ENCODE measurements around the gene TBX1.

Gene TBX1
- 0 to 0.24 (median 0.09) reads per million in 4 experiments for total RNA-seq

DNA sequence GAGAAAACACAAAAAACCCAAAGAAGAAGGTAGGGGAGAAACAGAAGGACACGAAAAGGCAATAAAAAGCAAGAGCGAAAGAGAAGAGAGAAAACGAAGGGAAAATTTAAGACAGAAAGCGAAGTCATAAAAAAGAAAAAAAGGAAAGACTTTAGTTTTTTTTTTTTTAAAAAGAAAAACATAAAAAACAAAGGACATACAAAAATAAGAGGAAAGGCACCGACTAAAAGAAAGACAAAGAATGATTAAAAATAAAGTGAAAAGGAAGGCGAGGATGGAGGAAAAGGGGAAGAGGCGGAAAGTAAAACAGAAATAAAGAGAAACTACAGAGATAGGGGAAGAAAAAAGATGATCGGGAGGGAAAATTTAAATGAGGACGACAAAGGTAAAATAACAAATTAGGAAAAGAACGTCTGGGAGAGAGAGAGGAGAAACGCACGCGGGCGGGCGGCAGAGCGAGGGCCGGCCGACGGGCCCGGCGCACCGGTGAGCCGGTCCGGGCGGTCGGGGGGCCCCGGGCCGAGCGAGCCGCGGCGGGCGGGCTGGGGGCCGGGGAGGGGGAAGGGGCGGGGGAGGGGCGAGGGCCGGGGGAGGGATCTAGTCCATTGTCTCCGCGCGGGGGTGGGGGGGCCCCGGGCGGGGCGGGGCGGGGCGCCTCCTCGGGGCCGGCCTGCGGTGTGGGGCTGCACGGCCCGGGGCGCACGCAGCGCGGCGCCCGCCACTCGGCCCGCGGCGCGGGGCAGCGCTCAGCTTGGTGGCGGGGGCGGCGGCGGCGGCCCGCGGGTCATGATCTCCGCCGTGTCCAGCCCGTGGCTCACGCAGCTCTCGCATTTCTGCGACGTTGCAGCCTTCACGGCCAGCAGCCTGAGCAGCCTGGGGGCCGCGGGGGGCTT, at the start of gene TBX1:
TBX1 (plus strand) TSS at position 721 of the 893 bp plus-strand sequence; CDS start at position 787, 66 bp downstream.
- no peak for DNase-seq

DNA sequence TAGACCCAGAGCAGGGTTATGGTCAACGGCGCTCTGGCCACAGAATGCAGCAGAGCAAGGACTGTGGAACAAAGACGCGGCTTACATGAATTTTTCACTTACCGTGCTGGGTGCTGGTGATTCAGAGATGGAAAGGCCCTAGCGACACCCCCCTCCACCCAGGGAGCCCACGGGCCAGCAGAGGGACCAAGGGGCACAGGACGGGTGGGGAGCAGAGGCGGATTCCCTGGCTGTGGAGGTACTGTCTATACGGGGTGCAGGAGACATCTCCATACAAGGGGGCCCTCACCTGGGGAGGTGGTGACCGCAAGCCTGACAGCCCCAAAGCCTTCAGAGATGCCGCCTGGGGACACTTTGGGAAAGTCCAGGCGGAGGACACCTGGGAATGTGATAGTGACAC, 47.3 kb upstream of the TBX1 start:
- no peak for DNase-seq

- DNase-seq, result no peak
Observed at GRCh38 chr22:19713650-19714311, 46.8 kb upstream of the TBX1 start.

DNA sequence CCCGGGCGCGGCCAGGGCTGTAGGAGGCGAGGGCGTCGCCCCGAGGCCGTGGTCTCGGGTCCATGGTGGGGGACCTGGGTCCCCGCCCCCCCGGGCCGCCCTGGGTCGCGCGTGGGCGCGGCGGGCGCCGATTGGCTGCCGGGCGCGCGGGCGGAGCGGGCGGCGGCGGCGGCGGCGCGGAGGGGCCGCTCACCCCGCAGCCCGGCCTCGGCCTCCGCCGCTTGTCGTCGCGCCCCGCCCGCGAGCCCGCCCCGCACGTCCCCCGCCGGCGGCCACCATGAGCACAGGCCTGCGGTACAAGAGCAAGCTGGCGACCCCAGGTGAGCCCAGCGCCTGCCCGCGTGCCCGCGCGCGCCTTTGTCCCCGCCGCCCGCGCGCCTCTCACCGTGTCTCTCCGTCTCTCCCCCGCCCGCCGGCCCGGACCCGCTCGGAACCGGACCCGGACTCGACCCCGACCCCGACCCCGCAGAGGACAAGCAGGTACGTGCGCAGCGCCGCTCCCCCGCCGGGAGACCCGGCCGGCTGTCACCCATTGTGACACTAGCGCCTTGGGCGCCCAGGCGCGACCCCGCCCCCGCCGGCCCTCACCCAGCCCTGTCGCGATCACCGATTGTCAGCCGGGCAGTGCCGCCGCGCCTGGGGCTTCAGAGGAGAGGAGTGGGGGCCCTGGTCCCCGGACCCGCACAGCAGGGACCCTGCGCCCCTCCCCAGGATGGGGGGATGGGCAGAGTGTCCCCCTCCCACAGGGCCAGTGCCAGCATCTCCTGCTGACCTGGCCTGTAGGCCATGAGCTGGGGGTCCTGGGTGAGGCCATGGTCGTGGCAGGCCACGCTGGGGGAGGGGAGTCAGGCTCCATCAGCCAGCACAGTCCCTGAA, 46.0 kb upstream of the TBX1 start, which contains the start of gene SEPTIN5:
SEPTIN5 (plus strand) TSS at position 192 of the 876 bp plus-strand sequence; CDS start at position 278, 86 bp downstream.
- no peak for DNase-seq

DNA sequence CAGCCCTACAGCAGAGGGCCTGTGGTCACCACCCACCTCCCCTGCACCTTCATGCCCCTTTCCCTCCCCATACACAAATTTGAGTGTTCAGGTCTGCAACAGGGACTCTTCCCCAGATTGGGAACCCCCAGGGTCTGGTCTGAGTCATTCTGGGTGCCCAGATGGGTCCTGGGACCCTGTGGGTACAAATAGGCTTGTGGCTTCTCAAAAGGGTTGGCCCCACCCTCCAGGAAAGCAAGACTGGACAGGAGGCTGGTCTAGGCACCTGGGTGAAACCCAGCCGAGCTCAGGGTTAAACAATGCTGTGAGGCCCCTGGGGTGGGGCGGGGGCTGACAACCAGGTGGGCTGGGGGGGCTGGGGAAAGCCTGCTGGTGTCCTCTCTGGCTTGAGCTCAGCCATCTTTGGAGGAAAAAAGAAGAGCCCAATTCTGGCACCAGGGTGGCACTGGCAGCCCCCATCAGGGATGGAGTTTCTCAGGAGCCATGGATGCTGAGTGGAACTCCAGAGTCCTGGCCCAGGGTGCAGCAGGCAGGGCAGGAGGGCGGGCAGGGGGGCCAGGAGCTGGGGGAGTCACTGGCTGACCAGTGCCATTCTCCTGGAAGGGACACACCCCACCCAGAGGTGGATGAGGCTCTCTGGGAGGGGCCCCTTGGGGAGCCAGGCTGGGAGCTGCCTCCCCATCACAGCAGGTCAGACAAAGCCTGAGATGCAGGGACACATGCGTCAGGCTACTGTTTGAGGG, 45.2 kb upstream of the TBX1 start:
- DNase-seq, result no peak

DNA sequence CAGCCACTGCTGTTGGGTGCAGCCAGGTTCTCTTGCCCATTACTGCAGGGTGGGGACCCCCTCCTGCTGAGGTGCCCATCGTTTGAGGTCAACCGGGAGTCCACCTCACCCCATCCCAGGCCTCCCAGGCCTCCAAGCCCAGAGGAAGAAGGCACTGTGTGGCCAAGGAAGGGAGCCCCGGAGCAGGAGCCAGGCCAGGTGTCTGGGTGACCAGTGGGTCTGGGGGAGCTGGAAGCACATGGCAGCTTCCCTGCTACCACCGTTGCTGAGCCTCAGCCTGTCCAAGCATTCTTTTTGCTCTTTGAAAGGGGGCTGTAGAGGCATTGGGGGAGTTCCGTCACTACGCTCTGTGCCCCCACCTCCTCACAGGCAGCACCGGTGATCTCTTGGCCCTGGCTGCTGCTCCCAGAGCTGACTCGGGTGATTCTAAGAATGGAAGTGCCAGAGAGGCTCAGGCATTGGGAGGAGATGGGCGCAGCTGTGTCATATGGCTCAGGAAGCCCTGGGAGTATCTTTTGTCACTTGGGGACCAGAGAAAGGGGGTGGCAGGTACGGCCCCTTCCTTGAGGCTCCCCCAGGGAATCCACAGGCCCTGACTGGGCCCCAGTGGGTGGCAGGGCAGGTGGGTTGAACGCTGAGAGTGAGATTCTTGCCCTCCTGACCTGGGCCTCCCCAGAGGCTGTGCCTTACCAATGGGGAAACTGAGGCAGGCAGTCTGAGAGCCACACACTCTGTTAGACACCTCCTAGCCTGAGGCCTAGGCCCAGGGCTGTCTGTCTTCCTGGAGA, 44.3 kb upstream of the TBX1 start:
- DNase-seq, result no peak

GRCh38 chr22:19716829-19717105, 43.8 kb upstream of the TBX1 start:
- no peak for DNase-seq

- no peak for DNase-seq
Observed at GRCh38 chr22:19717181-19717580, 43.4 kb upstream of the TBX1 start.

DNA sequence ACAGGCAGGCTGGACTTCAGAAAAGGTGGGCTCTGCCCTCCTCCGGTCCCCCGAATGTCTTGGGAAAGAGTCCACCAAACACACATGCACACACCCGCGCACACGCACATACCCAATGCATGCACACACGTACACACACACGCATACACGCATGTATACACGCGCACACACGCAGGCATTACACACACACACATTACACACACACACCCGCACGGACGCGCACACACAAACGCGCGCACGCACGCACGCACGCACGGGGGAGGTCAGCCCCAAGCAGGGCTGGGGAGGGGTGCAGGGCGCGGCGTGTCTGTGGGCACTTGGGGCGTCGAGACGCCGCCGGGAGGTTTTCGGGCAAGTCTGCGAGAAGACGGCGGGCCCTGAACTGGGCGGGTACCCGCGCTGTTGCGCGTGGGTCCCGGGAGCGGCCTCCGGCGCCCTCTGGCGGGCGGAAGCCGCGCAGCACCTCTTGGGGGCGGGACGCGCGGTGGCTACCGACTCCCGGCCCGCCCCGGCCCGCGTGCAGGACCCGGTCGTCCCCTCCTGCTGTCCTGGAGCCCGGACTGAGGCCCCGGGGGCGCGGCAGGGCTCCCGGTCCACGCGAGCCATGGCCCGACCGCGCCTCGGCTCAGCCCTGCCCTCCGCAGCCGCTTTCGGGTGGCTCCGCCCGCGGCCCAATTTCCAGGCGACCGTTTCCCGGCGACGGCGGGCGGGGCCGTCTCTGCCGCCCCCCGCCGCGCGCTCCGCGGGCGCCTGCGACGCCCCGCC, 42.7 kb upstream of the TBX1 start:
- DNase-seq, result peak; percentile 69

DNA sequence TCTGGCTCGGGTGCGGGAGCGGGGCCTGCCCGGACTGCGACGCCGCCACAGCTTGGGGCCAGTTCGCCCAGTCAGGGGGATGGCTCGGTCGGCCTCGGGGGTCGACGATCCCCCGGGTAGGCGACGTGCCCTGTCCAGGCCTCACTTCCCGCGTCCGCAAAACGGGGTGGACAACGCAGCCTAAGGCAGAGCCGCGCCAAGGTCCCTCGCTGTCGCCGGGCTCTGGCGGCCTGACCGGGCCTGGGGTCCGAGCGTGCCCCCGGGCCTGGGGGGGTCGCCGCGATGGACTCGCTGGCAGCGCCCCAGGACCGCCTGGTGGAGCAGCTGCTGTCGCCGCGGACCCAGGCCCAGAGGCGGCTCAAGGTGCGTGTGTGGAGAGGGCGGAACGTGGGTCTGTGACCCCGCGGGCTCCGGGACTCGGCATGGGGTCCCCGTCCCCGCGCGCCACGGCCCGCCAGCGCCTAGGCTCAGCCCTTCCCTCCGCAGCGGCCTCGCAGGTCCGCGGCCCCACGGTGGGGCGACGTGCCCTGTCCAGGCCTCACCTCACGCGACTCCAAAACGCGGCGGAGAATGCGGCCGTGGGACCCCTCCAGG, 42.0 kb upstream of the TBX1 start:
- no peak for DNase-seq

- peak; percentile 10 for DNase-seq
Observed at GRCh38 chr22:19719050-19719482, 41.5 kb upstream of the TBX1 start.

GRCh38 chr22:19719488-19720021, 41.0 kb upstream of the TBX1 start:
- DNase-seq, result no peak

- DNase-seq, result no peak
Observed at GRCh38 chr22:19720150-19720827, 40.3 kb upstream of the TBX1 start.

GRCh38 chr22:19720999-19721329, 39.6 kb upstream of the TBX1 start:
- DNase-seq, result no peak

- no peak for DNase-seq
Observed at GRCh38 chr22:19721330-19722177, 39.0 kb upstream of the TBX1 start.

GRCh38 chr22:19722178-19722981, 38.2 kb upstream of the TBX1 start:
- DNase-seq, result no peak

GRCh38 chr22:19722982-19723231, 37.7 kb upstream of the TBX1 start:
- DNase-seq, result no peak
